HEK293 (cell line): ENCODE results near the gene TTLL10.

ENCODE experiments used
- CTCF ChIA-PET: fragments of 350-600 bp; formaldehyde crosslinking; extraction: SDS; loops from one replicate; lab custom pipeline; 2021; ENCODE audit warnings: antibody characterized with exemption; lab: Yijun Ruan, JAX
- POLR2A ChIA-PET: fragments of 300-600 bp; formaldehyde crosslinking; extraction: SDS; loops from one replicate; lab custom pipeline; 2020; ENCODE audit warnings: antibody characterized with exemption, inconsistent platforms; lab: Yijun Ruan, JAX
- H3K27ac ChIP-seq: fragments of 200-500 bp; sonication (Bioruptor generic); 2 replicates; pipeline ENCODE4 v1.5.1; 2014; ENCODE audit warnings: low read depth, low read length, control low read depth, inconsistent platforms; ENCODE audit errors: extremely low read depth
- H3K36me3 ChIP-seq, 2 experiments: fragments of 200-500 bp in 1 of 2; sonication (Bioruptor generic) in 1 of 2; 1 replicate in 1 of 2; 2 replicates in 1 of 2; pipeline ENCODE4 v1.5.1; 2014 to 2017; ENCODE audit warnings: inconsistent platforms in 2 of 2, low read length in 2 of 2; ENCODE audit not compliant: control insufficient read depth in 2 of 2, insufficient read depth in 1 of 2
- H3K4me1 ChIP-seq: fragments of 200-500 bp; sonication (Bioruptor generic); 2 replicates; pipeline ENCODE4 v1.5.1; 2014; ENCODE audit warnings: mild to moderate bottlenecking, low read length, inconsistent platforms; ENCODE audit not compliant: control insufficient read depth, insufficient read depth
- H3K4me3 ChIP-seq: 2 replicates; pipeline ENCODE4 v1.5.1; 2011; ENCODE audit warnings: low read depth, mild to moderate bottlenecking, control low read depth, low read length, moderate library complexity
- H3K9me3 ChIP-seq: fragments of 200-500 bp; sonication (Bioruptor generic); 2 replicates; pipeline ENCODE4 v1.5.1; 2014; ENCODE audit warnings: low read depth, low read length, inconsistent platforms; ENCODE audit not compliant: control insufficient read depth, insufficient read depth
- HOXC10 ChIP-seq: sonication (generic); formaldehyde crosslinking; IDR thresholded peaks from 2 replicates; pipeline ENCODE4 v1.8.1; 2023; ENCODE audit warnings: mild to moderate bottlenecking, missing genetic modification reagents
- PATZ1 ChIP-seq: fragments of 450-650 bp; formaldehyde crosslinking; IDR thresholded peaks from 2 replicates; pipeline ENCODE4 v1.5.1; 2016; ENCODE audit warnings: missing biosample characterization, missing genetic modification characterization
- SP3 ChIP-seq: fragments of 450-650 bp; formaldehyde crosslinking; IDR thresholded peaks from 2 replicates; pipeline ENCODE4 v1.5.1; 2016; ENCODE audit warnings: missing biosample characterization, missing genetic modification characterization
- TRIM28 ChIP-seq: IDR thresholded peaks from 2 replicates; pipeline ENCODE4 v1.6.1; 2011; ENCODE audit warnings: low read length, control low read depth, borderline replicate concordance
- YY1 ChIP-seq: fragments of 450-650 bp; formaldehyde crosslinking; IDR thresholded peaks from 2 replicates; pipeline ENCODE4 v1.5.1; 2018; ENCODE audit warnings: missing biosample characterization, missing genetic modification characterization
- ZBTB11 ChIP-seq: fragments of 450-650 bp; formaldehyde crosslinking; conservative IDR thresholded peaks from 2 replicates; pipeline ENCODE4 v1.5.1; 2016; ENCODE audit warnings: low read depth, missing biosample characterization, missing genetic modification characterization
- ZBTB17 ChIP-seq: fragments of 450-650 bp; formaldehyde crosslinking; IDR thresholded peaks from 2 replicates; pipeline ENCODE4 v1.5.1; 2016; ENCODE audit warnings: missing biosample characterization, missing genetic modification characterization
- ZNF146 ChIP-seq: fragments of 450-650 bp; formaldehyde crosslinking; IDR thresholded peaks from 2 replicates; pipeline ENCODE4 v1.5.1; 2016; ENCODE audit warnings: missing biosample characterization, missing genetic modification characterization
- ZNF169 ChIP-seq: fragments of 450-650 bp; formaldehyde crosslinking; IDR thresholded peaks from 2 replicates; pipeline ENCODE4 v1.5.1; 2016; ENCODE audit warnings: missing biosample characterization, missing genetic modification characterization
- ZNF175 ChIP-seq: fragments of 450-650 bp; formaldehyde crosslinking; IDR thresholded peaks from 2 replicates; pipeline ENCODE4 v1.5.1; 2016; ENCODE audit warnings: missing biosample characterization, missing genetic modification characterization
- ZNF214 ChIP-seq: fragments of 450-650 bp; formaldehyde crosslinking; IDR thresholded peaks from 2 replicates; pipeline ENCODE4 v1.5.1; 2017; ENCODE audit warnings: missing biosample characterization, mild to moderate bottlenecking, missing genetic modification characterization, borderline replicate concordance
- ZNF37A ChIP-seq: fragments of 450-650 bp; IDR thresholded peaks from 2 replicates; pipeline ENCODE4 v1.5.1; 2018; ENCODE audit warnings: missing biosample characterization, missing genetic modification characterization
- ZNF585B ChIP-seq: fragments of 450-650 bp; formaldehyde crosslinking; IDR thresholded peaks from 2 replicates; pipeline ENCODE4 v1.5.1; 2016; ENCODE audit warnings: missing biosample characterization, missing genetic modification characterization
- ZNF704 ChIP-seq: fragments of 450-650 bp; formaldehyde crosslinking; IDR thresholded peaks from 2 replicates; pipeline ENCODE4 v1.5.1; 2016; ENCODE audit warnings: missing biosample characterization, missing genetic modification characterization
- ZNF776 ChIP-seq: fragments of 450-650 bp; formaldehyde crosslinking; IDR thresholded peaks from 2 replicates; pipeline ENCODE4 v1.5.0; 2017; ENCODE audit warnings: missing biosample characterization, missing genetic modification characterization, borderline replicate concordance

Gene TTLL10

GRCh38 chr1:1225238-1225845 lies 51.7 kb downstream of the TTLL10 start (continued):
- no peak for TF ChIP-seq ZNF704

- POLR2A ChIA-PET = interaction anchor here (1.2 kb wide), 1 partner anchor 11 kb away, joined by 4 read pairs; no protein-coding TSS in a partner anchor
- CTCF ChIA-PET = interaction anchor here (1.8 kb wide), 1 partner anchor 103 kb away, joined by 5 read pairs; no protein-coding TSS in a partner anchor
- peaks cover 4 to 90% of the 10 kb centered on the region in 2 experiments; a peak in 2 of 3 replicates for H3K36me3 ChIP-seq
- H3K9me3 ChIP-seq = no peaks in the 10 kb centered on the region
- no peak for TF ChIP-seq ZBTB17 (tag by site-specific recombination)
- no peak for TF ChIP-seq ZNF169 (tag by site-specific recombination)
- TF ChIP-seq ZNF585B (tag by site-specific recombination) = no peak
- no peak for TF ChIP-seq ZNF175 (tag by site-specific recombination)
- TF ChIP-seq ZBTB11 (tag by site-specific recombination) = no peak
- no peak for TF ChIP-seq PATZ1
- TF ChIP-seq YY1 (tag by site-specific recombination) = no peak
- TF ChIP-seq ZNF214 = no peak
- TF ChIP-seq ZNF776 = no peak
- TF ChIP-seq, all 188 proteins: peak for 0
- no peaks in the 10 kb centered on the region for H3K4me1 ChIP-seq
- no peak overlapping the region for H3K27ac ChIP-seq
- no peak overlapping the region for H3K4me3 ChIP-seq
Observed at GRCh38 chr1:1225913-1226312, 52.2 kb downstream of the TTLL10 start.

- TF ChIP-seq HOXC10 (CRISPR knock-in tag) (no peak), SP3 (tag by site-specific recombination) (no peak), ZNF146 (tag by site-specific recombination) (no peak), ZNF37A (tag by site-specific recombination) (no peak), TRIM28 (no peak)
- TF ChIP-seq, all 188 proteins: peak for 0
- Histone ChIP-seq H3K27ac (no peak overlapping the region), H3K4me1 (no peaks in the 10 kb centered on the region), H3K36me3 (peaks cover 1 to 82% of the 10 kb centered on the region in 2 experiments; a peak in 2 of 3 replicates), H3K9me3 (no peaks in the 10 kb centered on the region), H3K4me3 (no peak overlapping the region)
- POLR2A ChIA-PET = interaction anchor here (1.2 kb wide), 1 partner anchor 12 kb away, joined by 4 read pairs; no protein-coding TSS in a partner anchor
- CTCF ChIA-PET = no interaction called here
Observed at GRCh38 chr1:1226566-1227362, 53.1 kb downstream of the TTLL10 start.
